Stimulated activated CD4-positive, alpha-beta T cell treated with anti-CD3 and anti-CD28 coated beads, TNF-alpha, amount 100 ng/mL, for 1 hour (primary cell): ENCODE data around the gene EN1.

Experiments used
- DNase-seq, 3 donors: peaks; one replicate each; pipeline ENCODE4 v3.0.0-alpha.2; 2020; ENCODE audit warnings: low read depth in 3 of 3, low spot score in 1 of 3

EN1 gene

GRCh38 chr2:118843483-118844132 is 3.8 kb downstream of the EN1 start:
- DNase-seq, result no peak

GRCh38 chr2:118842661-118843482 is 4.6 kb downstream of the EN1 start:
- DNase-seq, result no peak

GRCh38 chr2:118841828-118842461 is 5.5 kb downstream of the EN1 start:
- DNase-seq, result no peak

GRCh38 chr2:118841450-118841827 is 6.0 kb downstream of the EN1 start:
- DNase-seq, result no peak

GRCh38 chr2:118838741-118839455 is 8.6 kb downstream of the EN1 start:
- DNase-seq, result no peak

- no peak for DNase-seq
These were observed 9.8 kb downstream of the EN1 start for GRCh38 chr2:118837621-118838020.

GRCh38 chr2:118837067-118837466 is 10.4 kb downstream of the EN1 start:
- DNase-seq, result no peak

- DNase-seq, result no peak
These were observed 11.0 kb downstream of the EN1 start for GRCh38 chr2:118836411-118836930.

GRCh38 chr2:118835746-118836410 is 11.6 kb downstream of the EN1 start:
- no peak for DNase-seq

GRCh38 chr2:118834901-118835745 is 12.3 kb downstream of the EN1 start:
- DNase-seq, result no peak

- no peak for DNase-seq
These were observed 13.0 kb downstream of the EN1 start for GRCh38 chr2:118834440-118834810.

GRCh38 chr2:118833716-118834439 is 13.6 kb downstream of the EN1 start:
- no peak for DNase-seq

GRCh38 chr2:118832791-118833715 is 14.4 kb downstream of the EN1 start:
- DNase-seq, result no peak

GRCh38 chr2:118832071-118832790 is 15.2 kb downstream of the EN1 start:
- no peak for DNase-seq

GRCh38 chr2:118830881-118831280 is 16.6 kb downstream of the EN1 start:
- DNase-seq, result no peak

GRCh38 chr2:118830118-118830517 is 17.3 kb downstream of the EN1 start:
- DNase-seq, result no peak

GRCh38 chr2:118826093-118826492 is 21.4 kb downstream of the EN1 start:
- no peak for DNase-seq

GRCh38 chr2:118823633-118824032 is 23.8 kb downstream of the EN1 start:
- no peak for DNase-seq
